Measurements from ENCODE around the gene MTAP.

The MTAP gene

GRCh38 chr9:21890696-21891095, 88.3 kb downstream of the MTAP start:
- TF ChIP-seq, protein P1, sequence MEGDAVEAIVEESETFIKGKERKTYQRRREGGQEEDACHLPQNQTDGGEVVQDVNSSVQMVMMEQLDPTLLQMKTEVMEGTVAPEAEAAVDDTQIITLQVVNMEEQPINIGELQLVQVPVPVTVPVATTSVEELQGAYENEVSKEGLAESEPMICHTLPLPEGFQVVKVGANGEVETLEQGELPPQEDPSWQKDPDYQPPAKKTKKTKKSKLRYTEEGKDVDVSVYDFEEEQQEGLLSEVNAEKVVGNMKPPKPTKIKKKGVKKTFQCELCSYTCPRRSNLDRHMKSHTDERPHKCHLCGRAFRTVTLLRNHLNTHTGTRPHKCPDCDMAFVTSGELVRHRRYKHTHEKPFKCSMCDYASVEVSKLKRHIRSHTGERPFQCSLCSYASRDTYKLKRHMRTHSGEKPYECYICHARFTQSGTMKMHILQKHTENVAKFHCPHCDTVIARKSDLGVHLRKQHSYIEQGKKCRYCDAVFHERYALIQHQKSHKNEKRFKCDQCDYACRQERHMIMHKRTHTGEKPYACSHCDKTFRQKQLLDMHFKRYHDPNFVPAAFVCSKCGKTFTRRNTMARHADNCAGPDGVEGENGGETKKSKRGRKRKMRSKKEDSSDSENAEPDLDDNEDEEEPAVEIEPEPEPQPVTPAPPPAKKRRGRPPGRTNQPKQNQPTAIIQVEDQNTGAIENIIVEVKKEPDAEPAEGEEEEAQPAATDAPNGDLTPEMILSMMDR (IDR thresholded peaks at IDR 0.05): no peak

DNA sequence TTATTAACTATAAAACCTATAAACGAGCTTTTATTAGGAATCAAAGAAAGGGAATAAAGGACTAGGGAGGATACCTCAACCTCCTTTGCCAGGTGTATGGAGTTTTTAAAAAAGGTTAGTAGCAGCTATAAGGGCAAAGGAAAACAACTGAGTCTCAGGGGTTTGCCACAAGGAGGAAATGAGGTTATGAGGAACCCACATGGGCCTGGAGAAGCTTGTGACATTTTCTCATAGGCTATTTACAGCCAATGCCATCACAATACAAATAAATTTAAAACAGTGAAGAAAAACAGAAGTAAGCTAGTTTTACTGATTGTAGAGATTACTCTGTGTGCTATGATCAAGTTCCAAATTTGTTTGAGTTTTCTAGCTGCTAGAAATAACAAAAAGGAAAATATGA, 99.1 kb downstream of the MTAP start:
- TF ChIP-seq, protein P1 (IDR thresholded peaks at IDR 0.05): no peak

- TF ChIP-seq, protein P1 (IDR thresholded peaks at IDR 0.05): no peak
These were observed 99.7 kb downstream of the MTAP start for GRCh38 chr9:21902136-21902535.

DNA sequence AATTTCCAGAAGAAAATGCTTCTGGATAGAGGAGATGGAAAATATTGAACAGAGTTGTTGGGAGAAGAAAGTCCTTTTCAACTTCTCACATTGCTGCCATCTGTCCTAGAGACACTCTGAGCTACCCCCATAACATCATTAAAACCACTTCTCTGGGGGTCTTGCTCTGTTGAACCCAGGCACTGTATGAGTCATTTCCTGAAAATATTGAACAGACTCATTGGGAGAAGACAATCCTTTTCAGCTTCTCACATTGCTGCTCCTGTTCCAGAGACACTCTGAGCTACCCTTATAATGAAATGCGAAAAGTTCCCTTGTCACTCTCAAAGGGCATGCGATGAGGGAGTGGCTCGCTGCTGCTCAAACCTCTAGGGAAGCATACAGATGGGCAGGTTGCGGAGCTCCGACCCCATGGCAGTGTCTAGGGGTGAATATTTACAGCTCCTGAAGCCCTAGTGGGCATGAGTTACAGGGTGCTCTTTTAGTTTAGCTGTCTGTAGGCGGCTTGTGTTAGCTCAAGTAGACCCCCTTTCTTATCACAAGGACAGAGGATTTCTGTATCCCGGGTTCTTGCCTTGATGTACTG, 101.0 kb downstream of the MTAP start:
- TF ChIP-seq, protein P1 (IDR thresholded peaks at IDR 0.05): no peak

- TF ChIP-seq, protein P1 (IDR thresholded peaks at IDR 0.05): no peak
These were observed 101.9 kb downstream of the MTAP start for GRCh38 chr9:21904371-21904770.

GRCh38 chr9:21904776-21905175, 102.3 kb downstream of the MTAP start:
- TF ChIP-seq, protein P1 (IDR thresholded peaks at IDR 0.05): no peak

- TF ChIP-seq, protein P1 (IDR thresholded peaks at IDR 0.05): no peak
These were observed 103.8 kb downstream of the MTAP start for GRCh38 chr9:21906213-21906612.

DNA sequence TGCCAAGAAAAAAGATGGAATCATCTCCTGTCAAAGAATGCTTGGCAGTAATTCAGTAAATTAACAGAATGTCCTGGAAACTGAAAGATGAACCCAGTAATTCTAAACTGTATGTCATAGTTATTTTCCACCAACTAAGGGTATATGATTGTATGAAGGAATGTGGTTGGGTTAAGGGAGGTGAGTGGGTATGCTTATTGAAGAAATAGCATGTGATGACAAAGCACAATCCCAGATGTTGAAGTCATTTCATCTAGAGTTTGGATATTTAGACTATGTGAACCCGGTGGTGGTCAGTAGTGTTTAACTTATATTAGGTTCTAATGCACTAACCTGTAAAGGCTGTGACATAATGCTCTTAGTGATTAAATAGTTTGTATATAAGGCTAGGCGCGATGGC, 104.4 kb downstream of the MTAP start:
- TF ChIP-seq, protein P1 (IDR thresholded peaks at IDR 0.05): no peak

Measured in LNCAP (cell line).